HG03103 (cell line): ENCODE measurements around the gene NCAN.

Experiments
- ATAC-seq: cut with Tn5 transposase; IDR thresholded peaks from one replicate; pipeline ENCODE4 v1.9.1; 2021; ENCODE audit warnings: low read depth; ENCODE audit not compliant: unreplicated experiment

NCAN gene

GRCh38 chr19:19258589-19259338, 47.0 kb downstream of the NCAN start:
- no peak for ATAC-seq

GRCh38 chr19:19259741-19260140, 48.0 kb downstream of the NCAN start:
- no peak for ATAC-seq

- ATAC-seq: no peak
Measured at GRCh38 chr19:19260417-19261214, 48.9 kb downstream of the NCAN start.

GRCh38 chr19:19261350-19262189, 49.8 kb downstream of the NCAN start:
- no peak for ATAC-seq

GRCh38 chr19:19262190-19263057, 50.7 kb downstream of the NCAN start:
- no peak for ATAC-seq

GRCh38 chr19:19263886-19264487, 52.2 kb downstream of the NCAN start:
- ATAC-seq: no peak

- ATAC-seq: no peak
Measured at GRCh38 chr19:19267305-19267704, 55.5 kb downstream of the NCAN start.

- ATAC-seq: no peak
Measured at GRCh38 chr19:19268453-19269385, 57.0 kb downstream of the NCAN start.

GRCh38 chr19:19269952-19270694, 58.4 kb downstream of the NCAN start:
- no peak for ATAC-seq

- ATAC-seq: no peak
Measured at GRCh38 chr19:19270749-19271571, 59.2 kb downstream of the NCAN start.

- no peak for ATAC-seq
Measured at GRCh38 chr19:19271828-19272599, 60.3 kb downstream of the NCAN start.

- no peak for ATAC-seq
Measured at GRCh38 chr19:19274146-19274545, 62.4 kb downstream of the NCAN start.

- no peak for ATAC-seq
Measured at GRCh38 chr19:19274716-19275565, 63.2 kb downstream of the NCAN start.

GRCh38 chr19:19276386-19276785, 64.6 kb downstream of the NCAN start:
- ATAC-seq: no peak

GRCh38 chr19:19276851-19277250, 65.1 kb downstream of the NCAN start:
- ATAC-seq: no peak
